ENCODE data around the gene MCC.

The MCC gene

DNA sequence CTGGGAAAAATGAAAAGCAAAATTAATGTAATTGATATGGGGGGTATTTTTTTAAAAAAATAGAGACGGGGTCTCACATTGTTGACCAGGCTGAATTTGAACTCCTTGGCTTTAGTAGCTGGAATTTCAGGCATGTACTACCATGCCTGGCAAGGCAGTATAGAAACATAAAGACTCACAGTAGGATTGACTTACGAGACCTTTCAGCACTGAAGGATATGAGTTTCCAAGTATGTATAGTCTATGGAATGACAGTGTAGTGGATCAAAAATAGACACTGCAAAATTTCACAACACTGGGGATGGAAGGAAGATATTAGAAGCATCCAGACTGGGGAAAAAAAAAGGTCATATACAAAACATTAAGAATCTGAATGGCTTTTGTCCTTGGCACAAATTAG, 504.9 kb downstream of the MCC start:
- CTCF ChIA-PET, result interaction anchor here (4.9 kb wide), 1 partner anchor 13 kb away, joined by 44 read pairs; no protein-coding TSS in a partner anchor
- H3K4me3 ChIP-seq (ENCODE audit: low read depth, low read length), result no peak overlapping the region
- POLR2A ChIA-PET, result no interaction called here
- no peak for DNase-seq (ENCODE audit: low read depth, low spot score)
- no peak for TF ChIP-seq CTCF (IDR thresholded peaks at IDR 0.05; ENCODE audit: insufficient read depth, low read length, missing control alignments)

GRCh38 chr5:112979723-112980122, 508.5 kb downstream of the MCC start:
- POLR2A ChIA-PET, result no interaction called here
- CTCF ChIA-PET, result interaction anchor here (1.0 to 3.1 kb wide), 2 partner anchors 16 to 49 kb away, joined by 3 to 15 read pairs; no protein-coding TSS in a partner anchor
- no peak overlapping the region for H3K4me3 ChIP-seq (ENCODE audit: low read depth, low read length)
- TF ChIP-seq CTCF (IDR thresholded peaks at IDR 0.05; ENCODE audit: insufficient read depth, low read length, missing control alignments), result no peak
- DNase-seq (ENCODE audit: low read depth, low spot score), result no peak

DNA sequence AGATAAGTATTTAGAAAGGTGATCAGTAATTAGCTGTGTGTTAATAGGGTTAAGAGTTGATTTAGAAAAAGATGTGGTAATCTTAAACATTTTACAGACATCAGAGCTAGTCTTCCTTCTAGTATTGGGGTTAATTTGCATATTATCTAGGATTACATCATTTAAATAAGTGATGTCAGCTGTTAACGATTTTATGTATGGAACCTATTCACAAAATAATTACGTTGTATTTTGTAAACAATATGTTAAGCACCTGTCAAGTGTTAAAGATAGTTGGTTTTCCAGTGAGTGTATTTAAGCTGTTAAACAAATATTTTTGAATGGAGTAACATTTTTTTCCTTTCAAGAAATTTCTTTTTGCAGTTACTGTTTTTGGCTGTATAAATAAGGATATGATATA, 509.4 kb downstream of the MCC start:
- no peak overlapping the region for H3K4me3 ChIP-seq (ENCODE audit: low read depth, low read length)
- no peak for DNase-seq (ENCODE audit: low read depth, low spot score)
- POLR2A ChIA-PET, result no interaction called here
- no peak for TF ChIP-seq CTCF (IDR thresholded peaks at IDR 0.05; ENCODE audit: insufficient read depth, low read length, missing control alignments)
- CTCF ChIA-PET, result interaction anchor here (3.1 kb wide), 1 partner anchor 17 kb away, joined by 15 read pairs; no protein-coding TSS in a partner anchor

DNA sequence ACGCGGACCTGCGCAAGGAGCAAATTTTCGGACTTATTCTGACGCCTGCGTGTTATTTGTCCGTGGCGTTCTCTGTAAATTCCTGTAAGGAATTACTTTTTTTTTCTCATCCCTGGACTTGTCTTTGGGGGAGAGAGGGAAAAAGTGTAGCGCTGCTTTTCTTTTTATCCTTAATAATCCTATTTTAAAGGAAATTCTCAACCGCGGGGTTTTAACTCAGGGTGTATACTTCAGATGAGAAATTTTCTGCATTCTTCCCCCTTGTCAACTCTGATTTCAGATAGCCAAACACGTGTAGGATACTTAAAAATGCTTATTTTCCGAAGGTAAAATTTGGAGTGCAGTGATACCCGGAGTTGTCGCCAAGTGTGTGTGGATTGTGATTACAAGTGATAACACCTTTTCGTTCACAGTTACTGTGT, 510.8 kb downstream of the MCC start:
- POLR2A ChIA-PET, result no interaction called here
- H3K4me3 ChIP-seq (ENCODE audit: low read depth, low read length), result peak overlapping the region; percentile 85
- CTCF ChIA-PET, result no interaction called here
- no peak for DNase-seq (ENCODE audit: low read depth, low spot score)
- no peak for TF ChIP-seq CTCF (IDR thresholded peaks at IDR 0.05; ENCODE audit: insufficient read depth, low read length, missing control alignments)

GRCh38 chr5:112976432-112977309, 511.6 kb downstream of the MCC start, which contains the start of gene DCP2:
Gene DCP2, plus strand, starts transcription at chr5:112976798. Its CDS starts 136 bp downstream, at chr5:112976934.
- POLR2A ChIA-PET, result interaction anchor here (0.6 to 1.5 kb wide), 5 partner anchors 10 to 58 kb away, joined by 3 to 5 read pairs (median 4); partner anchors contain the start of gene REEP5
- peak; percentile 97 for DNase-seq (ENCODE audit: low read depth, low spot score)
- CTCF ChIA-PET, result interaction anchor here (1.0 to 4.3 kb wide), 5 partner anchors 12 to 629 kb away, joined by 3 to 37 read pairs (median 4); no protein-coding TSS in a partner anchor
- H3K4me3 ChIP-seq (ENCODE audit: low read depth, low read length), result peak within 1 kb of the TSS; percentile 85
- TF ChIP-seq CTCF (IDR thresholded peaks at IDR 0.05; ENCODE audit: insufficient read depth, low read length, missing control alignments), result no peak
